H1 (cell line): Measurements from ENCODE around the gene PIERCE2. TPM values are rescaled to one million over a fixed set of nuclear protein-coding genes. Genes with fewer than 3 reads are reported as not detected.

Experiments used
- CTCF ChIA-PET: fragments of 300-600 bp; sonication (Branson Sonifier 250); formaldehyde crosslinking; loops from one replicate; lab custom pipeline; 2021; ENCODE audit not compliant: partially characterized antibody; lab: Charles Lee
- POLR2A ChIA-PET: fragments of 300-600 bp; sonication (Branson Sonifier 250); formaldehyde crosslinking; loops from one replicate; lab custom pipeline; 2021; ENCODE audit warnings: inconsistent platforms; ENCODE audit not compliant: partially characterized antibody; lab: Charles Lee
- DNase-seq, 2 experiments: peaks; one replicate each; pipeline versions ENCODE4 v3.0.0 to v3.0.0-alpha.2; 2010 to 2022; ENCODE audit warnings: low spot score in 2 of 2, low read depth in 1 of 2, mixed read lengths in 1 of 2
- FAIRE-seq: peaks from 2 replicates; lab custom pipeline; 2011; peaks lifted over from hg19 to GRCh38; lab: Jason Lieb, UNC
- H2AFZ ChIP-seq: 2 replicates; pipeline ENCODE4 v1.8.1; 2012; ENCODE audit warnings: low read length, inconsistent platforms
- H2AK5ac ChIP-seq: 2 replicates; pipeline ENCODE4 v1.6.1; 2013; ENCODE audit warnings: low read depth, low read length
- H2BK120ac ChIP-seq: replicated peaks from 2 replicates; pipeline ENCODE3; 2013; ENCODE audit warnings: low read depth, low read length, inconsistent platforms
- H2BK12ac ChIP-seq: 2 replicates; pipeline ENCODE4 v1.6.1; 2013; ENCODE audit warnings: low read depth, low read length
- H2BK15ac ChIP-seq: 2 replicates; pipeline ENCODE4 v1.6.1; 2013; ENCODE audit warnings: low read length
- H2BK20ac ChIP-seq: 2 replicates; pipeline ENCODE4 v1.6.1; 2013; ENCODE audit warnings: low read length
- H2BK5ac ChIP-seq: 2 replicates; pipeline ENCODE4 v1.6.1; 2013; ENCODE audit warnings: low read depth, low read length
- H3K14ac ChIP-seq: 2 replicates; pipeline ENCODE4 v1.6.1; 2013; ENCODE audit warnings: inconsistent platforms; ENCODE audit not compliant: insufficient read length
- H3K18ac ChIP-seq: 2 replicates; pipeline ENCODE4 v1.6.1; 2013; ENCODE audit warnings: low read length; ENCODE audit errors: extremely low read depth
- H3K23ac ChIP-seq: 2 replicates; pipeline ENCODE4 v1.6.1; 2013; ENCODE audit warnings: inconsistent platforms; ENCODE audit not compliant: insufficient read length
- H3K23me2 ChIP-seq: 2 replicates; pipeline ENCODE4 v1.6.1; 2013; ENCODE audit warnings: low read depth, low read length
- H3K27ac ChIP-seq: 2 replicates; pipeline ENCODE4 v1.6.1; 2011; ENCODE audit warnings: low read depth, low read length, inconsistent platforms
- H3K27me3 ChIP-seq, 4 experiments: replicated peaks in 1 of 4; 1 replicate in 1 of 4; 2 replicates in 3 of 4; pipeline versions ENCODE4 v1.6.1 to v1.8.1; 2011 to 2013; ENCODE audit warnings: low read length in 3 of 4, mild to moderate bottlenecking in 3 of 4, inconsistent platforms in 2 of 4, mixed read lengths in 2 of 4, moderate library complexity in 1 of 4; ENCODE audit not compliant: control insufficient read depth in 3 of 4, insufficient read depth in 3 of 4; ENCODE audit errors: extremely low read depth in 1 of 4
- H3K36me3 ChIP-seq, 4 experiments: 2 replicates each; pipeline versions ENCODE4 v1.6.1 to v1.8.1; 2011 to 2013; ENCODE audit warnings: mild to moderate bottlenecking in 4 of 4, low read length in 3 of 4, moderate library complexity in 2 of 4, control low read depth in 1 of 4, inconsistent platforms in 1 of 4; ENCODE audit not compliant: insufficient read depth in 4 of 4, control insufficient read depth in 2 of 4
- H3K4ac ChIP-seq: replicated peaks from 2 replicates; pipeline ENCODE3; 2013; ENCODE audit warnings: low read length, low read depth, mixed read lengths, inconsistent platforms; ENCODE audit not compliant: insufficient read length
- H3K4me1 ChIP-seq, 4 experiments: replicated peaks in 1 of 4; 1 replicate in 1 of 4; 2 replicates in 3 of 4; pipeline versions ENCODE4 v1.6.1 to v1.8.1; 2011 to 2013; ENCODE audit warnings: low read length in 3 of 4, inconsistent platforms in 2 of 4, mixed read lengths in 1 of 4; ENCODE audit not compliant: insufficient read depth in 4 of 4, control insufficient read depth in 3 of 4
- H3K4me2 ChIP-seq, 2 experiments: 2 replicates each; pipeline versions ENCODE4 v1.6.1 to v1.8.1; 2011 to 2013; ENCODE audit warnings: low read depth in 2 of 2, low read length in 2 of 2, control low read depth in 1 of 2, inconsistent platforms in 1 of 2, mild to moderate bottlenecking in 1 of 2; ENCODE audit not compliant: insufficient read depth in 1 of 2
- H3K4me3 ChIP-seq, 4 experiments: fragments of 200-600, 300-600 bp in 1 of 4; sonication (generic), shearing (Covaris generic), sonication (Bioruptor Twin) in 1 of 4; 2 replicates each; pipeline versions ENCODE4 v1.5.1 to v1.8.1; 2011 to 2016; ENCODE audit warnings: low read length in 4 of 4, low read depth in 3 of 4, control low read depth in 2 of 4, inconsistent platforms in 2 of 4, mild to moderate bottlenecking in 2 of 4, mixed read lengths in 1 of 4, moderate library complexity in 1 of 4; ENCODE audit not compliant: insufficient read depth in 2 of 4; ENCODE audit errors: extremely low read depth in 1 of 4
- H3K56ac ChIP-seq: replicated peaks from 2 replicates; pipeline ENCODE3; 2013; ENCODE audit warnings: low read depth, mild to moderate bottlenecking, mixed read lengths, low read length, inconsistent platforms; ENCODE audit not compliant: insufficient read length
- H3K79me1 ChIP-seq: 2 replicates; pipeline ENCODE4 v1.6.1; 2013; ENCODE audit warnings: low read depth, low read length, control low read depth
- H3K79me2 ChIP-seq, 2 experiments: 2 replicates each; pipeline versions ENCODE4 v1.6.1 to v1.8.1; 2012 to 2013; ENCODE audit warnings: low read length in 2 of 2, mild to moderate bottlenecking in 2 of 2, inconsistent platforms in 1 of 2; ENCODE audit not compliant: insufficient read depth in 2 of 2, control insufficient read depth in 1 of 2
- H3K9ac ChIP-seq, 4 experiments: replicated peaks in 1 of 4; 1 replicate in 1 of 4; 2 replicates in 3 of 4; pipeline versions ENCODE4 v1.6.1 to v1.8.1; 2011 to 2013; ENCODE audit warnings: low read depth in 3 of 4, low read length in 3 of 4, control low read depth in 2 of 4, mild to moderate bottlenecking in 2 of 4, moderate library complexity in 2 of 4, inconsistent platforms in 1 of 4; ENCODE audit errors: extremely low read depth in 1 of 4
- H3K9me3 ChIP-seq, 2 experiments: 2 replicates each; pipeline versions ENCODE4 v1.6.1 to v1.8.1; 2012 to 2013; ENCODE audit warnings: mild to moderate bottlenecking in 2 of 2, moderate library complexity in 2 of 2, control low read depth in 1 of 2, inconsistent platforms in 1 of 2, low read depth in 1 of 2, low read length in 1 of 2, mixed read lengths in 1 of 2; ENCODE audit not compliant: insufficient read depth in 2 of 2
- H4K20me1 ChIP-seq, 2 experiments: replicated peaks in 1 of 2; 2 replicates each; pipeline versions ENCODE3 to v1.8.1; 2011 to 2013; ENCODE audit warnings: inconsistent platforms in 2 of 2, low read length in 2 of 2, mild to moderate bottlenecking in 1 of 2; ENCODE audit not compliant: insufficient read depth in 2 of 2, control insufficient read depth in 1 of 2
- H4K5ac ChIP-seq: 2 replicates; pipeline ENCODE4 v1.6.1; 2013; ENCODE audit warnings: low read length, low read depth, mixed read lengths, inconsistent platforms; ENCODE audit not compliant: insufficient read length
- H4K8ac ChIP-seq: 2 replicates; pipeline ENCODE4 v1.8.0; 2013; ENCODE audit warnings: mild to moderate bottlenecking, moderate library complexity, low read length, inconsistent platforms; ENCODE audit not compliant: insufficient read depth; ENCODE audit errors: extremely low read depth
- H4K91ac ChIP-seq: replicated peaks from 2 replicates; pipeline ENCODE3; 2013; ENCODE audit warnings: low read length, mixed read lengths, inconsistent platforms; ENCODE audit not compliant: insufficient read length
- BCL11A ChIP-seq, 2 experiments: IDR thresholded peaks; one replicate each; pipeline ENCODE4 v1.6.1; 2011; ENCODE audit warnings: low read depth in 2 of 2, low read length in 2 of 2, mild to moderate bottlenecking in 2 of 2
- CBX5 ChIP-seq: fragments of 300-800, 300-1000 bp; sonication (generic); IDR thresholded peaks from 2 replicates; pipeline ENCODE4 v1.7.1; 2016; ENCODE audit warnings: antibody characterized with exemption, low read length, low read depth
- CBX8 ChIP-seq: fragments of 300-800, 300-1000 bp; sonication (generic); IDR thresholded peaks from 2 replicates; pipeline ENCODE4 v1.7.1; 2016; ENCODE audit warnings: low read depth, low read length, borderline replicate concordance
- FOSL1 ChIP-seq: IDR thresholded peaks from 2 replicates; pipeline ENCODE4 v1.6.1; 2011; ENCODE audit warnings: mild to moderate bottlenecking, low read depth, low read length, moderate library complexity; ENCODE audit not compliant: insufficient read depth
- GABPA ChIP-seq: IDR thresholded peaks from 2 replicates; pipeline ENCODE4 v1.6.1; 2011; ENCODE audit warnings: mild to moderate bottlenecking, low read length, moderate library complexity, borderline replicate concordance; ENCODE audit not compliant: insufficient read depth
- HDAC2 ChIP-seq, 2 experiments: fragments of 300-600 bp in 1 of 2; sonication (generic) in 1 of 2; IDR thresholded peaks; 2 replicates each; pipeline ENCODE4 v1.6.1; 2011 to 2012; ENCODE audit warnings: low read depth in 2 of 2, low read length in 2 of 2, mild to moderate bottlenecking in 2 of 2, moderate library complexity in 2 of 2, borderline replicate concordance in 1 of 2, inconsistent platforms in 1 of 2
- HDAC6 ChIP-seq: IDR thresholded peaks from one replicate; pipeline ENCODE4 v1.7.1; 2012; ENCODE audit warnings: low read depth, mild to moderate bottlenecking, inconsistent platforms, low read length, moderate library complexity
- JUND ChIP-seq: IDR thresholded peaks from 2 replicates; pipeline ENCODE4 v1.6.1; 2011; ENCODE audit warnings: mild to moderate bottlenecking, improper control_type of control experiment, low read length
- PHF8 ChIP-seq: fragments of 200-600 bp; sonication (generic); conservative IDR thresholded peaks from 2 replicates; pipeline ENCODE4 v1.7.1; 2012; ENCODE audit warnings: low read depth, mild to moderate bottlenecking, inconsistent platforms, low read length, moderate library complexity
- POLR2AphosphoS5 ChIP-seq: IDR thresholded peaks from 2 replicates; pipeline ENCODE4 v1.6.1; 2011; ENCODE audit warnings: low read depth, low read length
- SP2 ChIP-seq: IDR thresholded peaks from 2 replicates; pipeline ENCODE4 v1.6.1; 2012; ENCODE audit warnings: mild to moderate bottlenecking, low read length, inconsistent platforms
- SP4 ChIP-seq: IDR thresholded peaks from 2 replicates; pipeline ENCODE4 v1.6.1; 2012; ENCODE audit warnings: low read length, inconsistent platforms
- TBP ChIP-seq: IDR thresholded peaks from 2 replicates; pipeline ENCODE4 v1.6.1; 2011; ENCODE audit warnings: low read depth, low read length, improper control_type of control experiment
- WGBS, 2 experiments: shearing (Covaris generic) in 1 of 2; methylation state at CpG; one replicate each; pipeline versions ENCODE4 v1.1.6 to v1.1.7; 2013 to 2015; ENCODE audit warnings: low lambda C conversion rate in 2 of 2, mixed read lengths in 2 of 2, inconsistent platforms in 1 of 2, low coverage in 1 of 2, missing lambda C conversion rate in 1 of 2; ENCODE audit not compliant: insufficient replicate concordance in 2 of 2, insufficient coverage in 1 of 2, insufficient read length in 1 of 2; ENCODE audit errors: extremely low coverage in 1 of 2, missing lambda C conversion rate in 1 of 2; 5-methylcytosine and 5-hydroxymethylcytosine counted together
- polyA plus RNA-seq, 7 experiments: library from polyadenylated mRNA; depleted of rRNA in 3 of 7; stranded (reverse) in 5 of 7; unstranded in 2 of 7; fragments of >200 nt in 5 of 7; fragments of 200-250 nt in 2 of 7; gene quantifications; 1 replicate in 5 of 7; 2 replicates in 1 of 7; 4 replicates in 1 of 7; pipeline versions ENCODE4 v1.2.1 to v1.2.3, GENCODE V29; 2011 to 2013; ENCODE audit warnings: missing spikeins in 2 of 7, mixed read lengths in 2 of 7
- total RNA-seq: library from RNA; stranded (reverse); fragmentation: NEBNext Ultra II Directional; extraction: Animal tissue kit (Norgen Biotek cat#: 25700); gene quantifications from 2 replicates; pipeline ENCODE4 v1.2.1, GENCODE V29; 2021
- TF ChIP-seq, protein P1 (sequence below): IDR thresholded peaks from 2 replicates; pipeline ENCODE4 v1.6.1; 2012; ENCODE audit warnings: inconsistent platforms

PIERCE2 gene
- total and polyA plus RNA-seq, 2 of the 8 experiments (the other 6 are each of a cell fraction or from before 2014, with no cell fraction given) = 1.9 to 2.7 TPM

DNA sequence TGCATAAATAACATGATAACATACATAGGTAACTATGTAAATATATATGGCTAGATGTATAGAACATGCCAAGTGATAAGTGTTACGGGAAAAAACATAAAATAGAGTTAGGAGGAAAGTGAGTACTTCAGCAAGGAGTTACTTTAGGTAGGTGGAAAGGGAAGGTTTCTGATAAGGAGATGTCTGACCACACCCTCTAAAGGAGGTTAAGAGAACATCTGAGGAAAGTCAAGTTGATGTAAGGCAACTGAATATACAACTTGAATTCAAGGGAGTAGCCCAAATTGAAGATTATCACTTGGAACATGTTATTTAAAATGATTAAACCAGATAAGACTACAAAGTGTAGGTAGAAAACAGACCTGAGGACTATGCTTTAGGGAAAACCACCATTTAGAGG lies 13.8 kb downstream of the PIERCE2 start:
- Histone ChIP-seq H4K8ac (no peak overlapping the region), H3K9ac (no peak overlapping the region), H3K14ac (no peak overlapping the region), H2BK5ac (no peak overlapping the region), H4K5ac (no peak overlapping the region), H3K27me3 (no peaks in the 10 kb centered on the region), H2BK20ac (no peak overlapping the region), H2BK12ac (no peak overlapping the region), H3K18ac (no peak overlapping the region), H3K36me3 (no peaks in the 10 kb centered on the region), H4K20me1 (no peaks in the 10 kb centered on the region), H3K56ac (no peak overlapping the region), H3K79me2 (no peaks in the 10 kb centered on the region), H2BK15ac (no peak overlapping the region), H2AFZ (no peak overlapping the region), H3K4me1 (peaks cover 0 to 4% (median 0%) of the 10 kb centered on the region in 4 experiments; a peak in 2 of 7 replicates), H4K91ac (no peak overlapping the region), H3K79me1 (no peaks in the 10 kb centered on the region), H3K27ac (no peak overlapping the region), H3K4me3 (no peak overlapping the region), H3K23me2 (no peaks in the 10 kb centered on the region), H3K4me2 (no peak overlapping the region), H3K9me3 (no peaks in the 10 kb centered on the region), H2AK5ac (no peak overlapping the region), H2BK120ac (no peak overlapping the region), H3K23ac (no peak overlapping the region), H3K4ac (no peak overlapping the region)
- WGBS, 2 experiments = 0% methylated on average over 1 of the region's 1 CpG; no CpG with 5 or more reads in 1 of the 2 experiments
- ChIA-PET POLR2A (no interaction called here), CTCF (interaction anchor here (1.5 kb wide), 1 partner anchor 20 kb away, joined by 5 read pairs; no protein-coding TSS in a partner anchor)
- TF ChIP-seq FOSL1 (no peak), TBP (no peak), JUND (no peak), SP2 (no peak), POLR2AphosphoS5 (no peak), CBX5 (no peak), SP4 (no peak), HDAC2 (IDR thresholded peaks at IDR 0.05; ENCODE audit: borderline replicate concordance in 1 of 2, low read depth in 2 of 2, low read length in 2 of 2) (no peak), CBX8 (no peak), PHF8 (no peak), HDAC6 (no peak), BCL11A (IDR thresholded peaks at IDR 0.05; ENCODE audit: low read depth in 2 of 2, low read length in 2 of 2) (no peak), GABPA (no peak)
- TF ChIP-seq, protein P1, sequence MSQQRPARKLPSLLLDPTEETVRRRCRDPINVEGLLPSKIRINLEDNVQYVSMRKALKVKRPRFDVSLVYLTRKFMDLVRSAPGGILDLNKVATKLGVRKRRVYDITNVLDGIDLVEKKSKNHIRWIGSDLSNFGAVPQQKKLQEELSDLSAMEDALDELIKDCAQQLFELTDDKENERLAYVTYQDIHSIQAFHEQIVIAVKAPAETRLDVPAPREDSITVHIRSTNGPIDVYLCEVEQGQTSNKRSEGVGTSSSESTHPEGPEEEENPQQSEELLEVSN = no peak
- FAIRE-seq = no peak
- no peak for DNase-seq
